HCEC 1CT (cell line): ENCODE data around the gene MBOAT2.

Source experiments
- DNase-seq: peaks from one replicate; pipeline ENCODE4 v3.0.0-alpha.2; 2017

The MBOAT2 gene

GRCh38 chr2:8893474-8893873 lies 110.0 kb downstream of the MBOAT2 start:
- no peak for DNase-seq

- no peak for DNase-seq
Observed at GRCh38 chr2:8892111-8892510, 111.4 kb downstream of the MBOAT2 start.

- no peak for DNase-seq
Observed at GRCh38 chr2:8889978-8890377, 113.5 kb downstream of the MBOAT2 start.

GRCh38 chr2:8888963-8889362 lies 114.5 kb downstream of the MBOAT2 start:
- DNase-seq, result no peak

GRCh38 chr2:8886876-8887275 lies 116.6 kb downstream of the MBOAT2 start:
- no peak for DNase-seq

- DNase-seq, result no peak
Observed at GRCh38 chr2:8886202-8886518, 117.3 kb downstream of the MBOAT2 start.

GRCh38 chr2:8885449-8886201 lies 117.9 kb downstream of the MBOAT2 start:
- DNase-seq, result no peak

GRCh38 chr2:8884812-8885211 lies 118.7 kb downstream of the MBOAT2 start:
- no peak for DNase-seq

GRCh38 chr2:8882094-8882493 lies 121.4 kb downstream of the MBOAT2 start:
- DNase-seq, result peak; percentile 43

GRCh38 chr2:8877894-8878293 lies 125.6 kb downstream of the MBOAT2 start:
- no peak for DNase-seq

- no peak for DNase-seq
Observed at GRCh38 chr2:8877332-8877731, 126.2 kb downstream of the MBOAT2 start.

- no peak for DNase-seq
Observed at GRCh38 chr2:8876628-8877027, 126.9 kb downstream of the MBOAT2 start.

- peak; percentile 59 for DNase-seq
Observed at GRCh38 chr2:8872821-8873432, 130.6 kb downstream of the MBOAT2 start.

GRCh38 chr2:8870441-8870840 lies 133.0 kb downstream of the MBOAT2 start:
- DNase-seq, result no peak

GRCh38 chr2:8867363-8867762 lies 136.1 kb downstream of the MBOAT2 start:
- no peak for DNase-seq

GRCh38 chr2:8863331-8863953 lies 140.0 kb downstream of the MBOAT2 start:
- no peak for DNase-seq

- DNase-seq, result no peak
Observed at GRCh38 chr2:8862230-8862629, 141.3 kb downstream of the MBOAT2 start.

- no peak for DNase-seq
Observed at GRCh38 chr2:8861797-8862196, 141.7 kb downstream of the MBOAT2 start.

- DNase-seq, result no peak
Observed at GRCh38 chr2:8860239-8860638, 143.2 kb downstream of the MBOAT2 start.

GRCh38 chr2:8858910-8859309 lies 144.6 kb downstream of the MBOAT2 start:
- no peak for DNase-seq

- DNase-seq, result no peak
Observed at GRCh38 chr2:8858264-8858663, 145.2 kb downstream of the MBOAT2 start.

GRCh38 chr2:8857709-8858108 lies 145.8 kb downstream of the MBOAT2 start:
- no peak for DNase-seq

GRCh38 chr2:8856176-8856575 lies 147.3 kb downstream of the MBOAT2 start:
- DNase-seq, result no peak

GRCh38 chr2:8855010-8855409 lies 148.5 kb downstream of the MBOAT2 start:
- DNase-seq, result no peak

GRCh38 chr2:8853426-8853825 lies 150.1 kb downstream of the MBOAT2 start:
- no peak for DNase-seq
